Activated CD4-positive, alpha-beta T cell treated with anti-CD3 and anti-CD28 coated beads for 36 hours (primary cell): ENCODE results near the gene ATAD3A. TPM values are rescaled to one million over a fixed set of nuclear protein-coding genes. Genes with fewer than 3 reads are reported as not detected.

ENCODE experiments used
- ATAC-seq: fragments of 200-7000 bp; cut with Tn5 transposase; one replicate; pipeline ENCODE4 v1.10.0; 2021; ENCODE audit warnings: mild to moderate bottlenecking, moderate library complexity
- CTCF ChIA-PET: fragments of 350-600 bp; sonication (Branson Sonifier 250); formaldehyde crosslinking; loops from one replicate; lab custom pipeline; 2021; ENCODE audit warnings: antibody characterized with exemption; lab: Charles Lee
- POLR2A ChIA-PET: fragments of 350-600 bp; sonication (Branson Sonifier 250); formaldehyde crosslinking; loops from one replicate; lab custom pipeline; 2021; ENCODE audit warnings: antibody characterized with exemption, inconsistent platforms; lab: Charles Lee
- DNase-seq: peaks from one replicate; pipeline ENCODE4 v3.0.0-alpha.2; 2020
- H3K27ac Mint-ChIP-seq: one replicate; pipeline ENCODE4 v1.8.0; 2021; ENCODE audit warnings: mixed read lengths
- H3K27me3 Mint-ChIP-seq: one replicate; pipeline ENCODE4 v1.8.0; 2021; ENCODE audit warnings: mixed read lengths
- H3K36me3 Mint-ChIP-seq: one replicate; pipeline ENCODE4 v1.8.0; 2021; ENCODE audit warnings: low read depth, mixed read lengths
- H3K4me1 Mint-ChIP-seq: one replicate; pipeline ENCODE4 v1.8.0; 2021; ENCODE audit warnings: mixed read lengths
- H3K4me3 Mint-ChIP-seq: one replicate; pipeline ENCODE4 v1.8.0; 2021; ENCODE audit warnings: mild to moderate bottlenecking, moderate library complexity, mixed read lengths
- H3K9me3 Mint-ChIP-seq: one replicate; pipeline ENCODE4 v1.8.0; 2021; ENCODE audit warnings: low read depth, mixed read lengths
- intact Hi-C, 2 experiments: fragments of 100-400 bp; cut with DNase I in 1 of 2; cut with micrococcal nuclease in 1 of 2; formaldehyde crosslinking; loops; one replicate each; pipeline versions ENCODE4 v1.14.2 to v1.15.1; 2022 to 2024; cut with DNase I, micrococcal nuclease
- total RNA-seq, 2 experiments: library from RNA; stranded (reverse); gene quantifications; one replicate each; pipeline ENCODE4 v1.2.3, GENCODE V29; 2021

The ATAD3A gene
- total RNA-seq, 2 experiments from 2014 or later: 39.9 to 42.9 TPM

DNA sequence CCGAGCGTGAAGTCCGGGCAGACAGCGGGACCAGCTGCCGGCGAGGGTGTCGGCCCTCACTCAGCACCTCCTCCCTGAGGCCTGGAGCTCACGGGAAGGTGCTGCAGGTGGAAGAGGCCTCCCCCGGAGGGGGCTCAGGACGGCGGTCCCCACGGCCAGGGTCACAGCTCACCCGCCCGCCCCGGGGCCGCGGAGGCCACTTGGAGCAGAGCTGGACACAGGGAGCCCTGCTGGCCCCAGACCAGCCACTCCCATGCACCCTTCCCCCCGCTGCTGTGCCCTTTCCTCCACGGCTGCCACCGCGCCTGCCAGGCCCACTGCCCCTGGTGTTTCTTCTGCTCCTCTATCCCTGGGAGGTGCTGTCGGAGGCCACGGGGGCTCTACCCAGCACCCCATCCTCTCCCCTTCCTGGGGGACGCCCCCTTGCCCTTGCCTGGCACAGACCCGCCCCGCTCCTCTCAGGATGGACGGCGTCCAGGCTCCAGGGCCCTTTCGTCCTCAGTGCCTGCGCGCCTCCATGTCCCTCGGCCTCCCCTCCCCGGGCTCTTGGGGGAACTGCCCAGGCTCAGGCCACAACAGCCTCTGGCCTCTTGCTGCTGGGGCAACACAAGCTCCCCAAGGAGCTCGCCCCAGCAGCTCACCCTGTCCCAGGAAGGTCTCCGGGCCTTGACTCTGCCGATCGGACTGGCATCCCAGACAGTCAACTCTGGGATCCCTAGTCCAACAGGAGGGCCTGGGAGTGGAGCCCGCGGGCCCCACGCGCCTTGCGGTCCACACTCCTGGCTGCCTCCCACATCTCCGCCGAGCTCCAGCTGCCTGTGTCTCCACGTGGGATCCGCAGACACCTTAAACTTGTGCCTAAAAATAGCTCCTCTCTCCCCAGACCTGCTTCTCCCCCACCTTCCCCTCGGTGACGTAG is 24.3 kb downstream of the ATAD3A start:
- H3K4me1 Mint-ChIP-seq: no peaks in the 10 kb centered on the region
- ATAC-seq (no peak), DNase-seq (no peak)
- no peaks in the 10 kb centered on the region for H3K27me3 Mint-ChIP-seq
- ChIA-PET CTCF (no interaction called here), POLR2A (no interaction called here)
- intact Hi-C loops: no loop called here
- H3K9me3 Mint-ChIP-seq: peaks cover 4% of the 10 kb centered on the region
- no peak overlapping the region for H3K4me3 Mint-ChIP-seq
- H3K36me3 Mint-ChIP-seq: peaks cover 8% of the 10 kb centered on the region
- no peak overlapping the region for H3K27ac Mint-ChIP-seq

GRCh38 chr1:1536938-1537546 is 25.1 kb downstream of the ATAD3A start:
- H3K27ac Mint-ChIP-seq: no peak overlapping the region
- no peaks in the 10 kb centered on the region for H3K4me1 Mint-ChIP-seq
- ChIA-PET POLR2A (interaction anchor here (0.6 kb wide), 1 partner anchor 38 kb away, joined by 3 read pairs; no protein-coding TSS in a partner anchor), CTCF (no interaction called here)
- ATAC-seq (no peak), DNase-seq (no peak)
- H3K27me3 Mint-ChIP-seq: no peaks in the 10 kb centered on the region
- peaks cover 1% of the 10 kb centered on the region for H3K9me3 Mint-ChIP-seq
- peaks cover 9% of the 10 kb centered on the region for H3K36me3 Mint-ChIP-seq
- intact Hi-C loops: no loop called here
- H3K4me3 Mint-ChIP-seq: no peak overlapping the region

- H3K9me3 Mint-ChIP-seq: no peaks in the 10 kb centered on the region
- no peak for DNase-seq
- no peak for ATAC-seq
- intact Hi-C loops: no loop called here
- POLR2A ChIA-PET: no interaction called here
- no peaks in the 10 kb centered on the region for H3K27me3 Mint-ChIP-seq
- peaks cover 8% of the 10 kb centered on the region for H3K36me3 Mint-ChIP-seq
- no peak overlapping the region for H3K4me3 Mint-ChIP-seq
- CTCF ChIA-PET: no interaction called here
- H3K27ac Mint-ChIP-seq: no peak overlapping the region
- H3K4me1 Mint-ChIP-seq: no peaks in the 10 kb centered on the region
Measured at GRCh38 chr1:1537626-1538250, 25.8 kb downstream of the ATAD3A start.

DNA sequence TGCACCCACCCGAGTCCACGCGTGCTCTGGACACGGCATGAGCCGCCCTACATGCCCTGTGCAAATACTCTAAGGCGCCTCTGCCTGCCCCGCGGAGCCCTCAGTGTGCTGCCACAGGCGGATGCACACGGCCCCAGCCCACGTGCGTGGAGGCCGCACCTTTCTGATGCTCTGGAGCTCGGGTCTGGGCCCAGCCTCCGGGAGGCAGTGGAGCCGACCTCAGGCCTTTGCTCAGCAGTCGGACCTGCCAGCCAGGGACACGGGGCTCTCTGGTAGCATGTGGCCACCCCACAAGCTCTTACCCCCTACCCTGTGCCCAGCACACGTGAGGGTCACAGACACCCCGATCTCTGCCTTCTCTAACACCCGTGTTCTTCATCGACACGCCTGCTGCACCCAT is 26.4 kb downstream of the ATAD3A start:
- Mint-ChIP-seq H3K36me3 (peaks cover 10% of the 10 kb centered on the region), H3K9me3 (no peaks in the 10 kb centered on the region), H3K27ac (no peak overlapping the region), H3K27me3 (no peaks in the 10 kb centered on the region), H3K4me3 (no peak overlapping the region), H3K4me1 (no peaks in the 10 kb centered on the region)
- ATAC-seq: no peak
- ChIA-PET POLR2A (no interaction called here), CTCF (no interaction called here)
- intact Hi-C loops: no loop called here
- DNase-seq: no peak

- DNase-seq (no peak), ATAC-seq (no peak)
- no peaks in the 10 kb centered on the region for H3K27me3 Mint-ChIP-seq
- intact Hi-C loops: no loop called here
- H3K4me1 Mint-ChIP-seq: no peaks in the 10 kb centered on the region
- peaks cover 10% of the 10 kb centered on the region for H3K36me3 Mint-ChIP-seq
- no peak overlapping the region for H3K27ac Mint-ChIP-seq
- no peaks in the 10 kb centered on the region for H3K9me3 Mint-ChIP-seq
- no peak overlapping the region for H3K4me3 Mint-ChIP-seq
- ChIA-PET CTCF (no interaction called here), POLR2A (no interaction called here)
Measured at GRCh38 chr1:1538989-1539309, 27.0 kb downstream of the ATAD3A start.

DNA sequence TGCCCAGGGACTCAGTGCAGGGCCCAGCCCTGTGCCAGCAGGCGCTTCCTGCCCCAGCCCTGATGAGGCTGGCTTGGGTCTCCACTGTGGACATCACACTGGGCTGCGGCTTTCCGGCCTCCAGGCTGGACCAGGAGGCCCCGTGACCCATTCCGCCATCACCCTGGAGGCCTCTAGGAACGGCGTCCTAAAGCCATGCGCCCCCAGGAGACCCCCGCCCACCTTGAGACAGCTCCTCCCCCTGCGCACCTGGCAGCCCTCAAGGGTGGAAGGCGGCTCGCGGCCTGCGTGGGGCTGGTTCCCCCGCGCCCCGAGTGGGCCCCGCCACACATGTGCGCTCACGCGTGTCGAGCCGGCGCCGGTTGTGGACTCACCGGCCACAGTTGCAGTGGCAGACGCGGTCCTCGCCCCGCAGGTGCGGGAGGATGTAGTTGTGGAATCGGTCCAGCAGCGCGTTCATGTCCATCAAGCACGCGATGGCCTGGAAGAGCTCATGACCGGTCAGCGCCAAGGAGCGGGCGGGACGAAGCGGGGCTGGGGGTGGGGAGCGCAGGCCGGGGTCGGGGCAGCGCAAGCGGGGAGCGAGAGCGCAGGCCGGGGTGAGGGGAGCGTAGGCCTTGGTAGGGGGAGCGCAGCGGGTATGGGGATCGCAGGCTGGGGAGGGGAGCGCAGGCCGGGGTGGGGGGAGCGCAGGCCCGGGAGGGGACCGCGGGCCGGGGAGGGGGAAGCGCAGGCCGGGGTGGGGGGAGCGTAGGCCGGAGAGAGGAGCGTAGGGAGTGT is 27.5 kb downstream of the ATAD3A start:
- no peaks in the 10 kb centered on the region for H3K9me3 Mint-ChIP-seq
- peak overlapping the region; percentile 32 for H3K4me3 Mint-ChIP-seq
- no peaks in the 10 kb centered on the region for H3K27me3 Mint-ChIP-seq
- ChIA-PET CTCF (no interaction called here), POLR2A (no interaction called here)
- ATAC-seq (no peak), DNase-seq (no peak)
- peaks cover 10% of the 10 kb centered on the region for H3K36me3 Mint-ChIP-seq
- intact Hi-C loops: no loop called here
- no peaks in the 10 kb centered on the region for H3K4me1 Mint-ChIP-seq
- no peak overlapping the region for H3K27ac Mint-ChIP-seq

GRCh38 chr1:1540090-1540817 is 28.3 kb downstream of the ATAD3A start, which contains the start of gene TMEM240:
TMEM240 (minus strand) TSS chr1:1540624; CDS start chr1:1540346, 278 bp downstream.
- ATAC-seq: peak; percentile 80
- peak; percentile 79 for DNase-seq
- CTCF ChIA-PET: no interaction called here
- no peaks in the 10 kb centered on the region for H3K4me1 Mint-ChIP-seq
- intact Hi-C loops: no loop called here
- H3K27ac Mint-ChIP-seq: no peak within 1 kb of the TSS
- H3K27me3 Mint-ChIP-seq: no peaks in the 10 kb centered on the region
- peaks cover 10% of the 10 kb centered on the region for H3K36me3 Mint-ChIP-seq
- POLR2A ChIA-PET: no interaction called here
- H3K4me3 Mint-ChIP-seq: peak within 1 kb of the TSS; percentile 32
- no peaks in the 10 kb centered on the region for H3K9me3 Mint-ChIP-seq

DNA sequence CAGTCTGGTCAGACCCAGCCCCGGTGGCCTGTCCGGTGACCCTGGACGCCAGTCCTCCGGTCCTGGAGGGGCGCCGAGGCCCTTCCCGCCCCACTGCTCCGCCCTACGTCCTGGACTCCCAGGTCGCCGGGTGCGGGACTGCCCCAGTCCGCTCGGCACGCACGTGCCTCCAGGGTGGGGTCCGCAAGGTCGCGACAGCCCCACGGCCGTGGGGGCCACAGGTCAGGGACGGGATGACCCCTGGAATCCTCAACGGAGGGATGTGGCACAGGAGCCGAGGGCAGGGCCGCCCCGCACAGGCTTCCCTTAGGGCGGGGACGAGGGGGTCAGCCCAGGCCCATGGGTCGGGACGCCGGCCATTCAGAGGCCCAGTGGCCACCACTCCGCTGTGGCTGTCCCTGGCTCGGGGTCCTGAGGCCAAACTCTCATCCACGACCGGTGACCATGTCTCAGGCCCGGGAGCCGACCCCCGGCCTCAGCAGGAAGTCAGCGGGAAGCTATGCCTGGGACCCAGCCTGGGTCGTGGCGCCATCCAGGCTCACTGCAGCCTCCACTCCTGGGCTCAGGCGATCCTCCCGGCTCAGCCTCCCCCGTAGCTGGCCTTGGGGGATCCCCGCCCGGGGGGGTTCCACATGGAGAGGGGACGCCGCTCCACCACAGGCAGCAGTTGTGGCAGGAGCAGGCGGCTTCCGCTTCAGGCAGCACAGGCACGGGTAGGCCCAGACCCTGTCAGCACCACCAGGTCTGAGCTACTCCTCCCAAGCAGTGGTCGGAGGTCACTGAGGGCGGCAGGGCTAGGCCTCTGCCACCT is 29.1 kb downstream of the ATAD3A start:
- peaks cover 10% of the 10 kb centered on the region for H3K36me3 Mint-ChIP-seq
- no peaks in the 10 kb centered on the region for H3K27me3 Mint-ChIP-seq
- intact Hi-C loops: no loop called here
- no peak for ATAC-seq
- peak overlapping the region; percentile 30 for H3K4me3 Mint-ChIP-seq
- no peaks in the 10 kb centered on the region for H3K9me3 Mint-ChIP-seq
- ChIA-PET POLR2A (no interaction called here), CTCF (no interaction called here)
- DNase-seq: no peak
- H3K4me1 Mint-ChIP-seq: no peaks in the 10 kb centered on the region
- H3K27ac Mint-ChIP-seq: no peak overlapping the region

GRCh38 chr1:1541956-1542765 is 30.2 kb downstream of the ATAD3A start:
- Mint-ChIP-seq H3K27me3 (no peaks in the 10 kb centered on the region), H3K9me3 (no peaks in the 10 kb centered on the region), H3K4me3 (no peak overlapping the region), H3K36me3 (peaks cover 10% of the 10 kb centered on the region), H3K4me1 (no peaks in the 10 kb centered on the region), H3K27ac (no peak overlapping the region)
- CTCF ChIA-PET: no interaction called here
- POLR2A ChIA-PET: interaction anchor here (0.6 kb wide), 1 partner anchor 29 kb away, joined by 4 read pairs; no protein-coding TSS in a partner anchor
- ATAC-seq: no peak
- no peak for DNase-seq
- intact Hi-C loops: no loop called here
